PC-9 (cell line): ENCODE measurements around the gene PCDHGC4. TPM values are rescaled to one million over a fixed set of nuclear protein-coding genes. Genes with fewer than 3 reads are reported as not detected.

Experiments
- BruUV-seq: library from RNA; stranded (reverse); fragments of 400-500 nt; replicated peaks from 2 replicates; lab custom pipeline; 2021; lab: Mats Ljungman, UMichigan
- CTCF ChIA-PET: fragments of 300-600 bp; sonication (Branson Sonifier 250); formaldehyde crosslinking; loops from one replicate; lab custom pipeline; 2022; ENCODE audit warnings: antibody characterized with exemption; lab: Charles Lee
- POLR2A ChIA-PET: fragments of 300-600 bp; sonication (Branson Sonifier 250); formaldehyde crosslinking; loops from one replicate; lab custom pipeline; 2022; ENCODE audit warnings: antibody characterized with exemption; ENCODE audit not compliant: unreplicated experiment; lab: Charles Lee
- DNase-seq, 2 experiments: peaks; one replicate each; pipeline versions ENCODE4 v3.0.0 to v3.0.0-alpha.2; 2015 to 2022; ENCODE audit warnings: mixed read lengths in 1 of 2
- H2AFZ ChIP-seq: fragments of 200-600 bp; sonication (generic); 2 replicates; pipeline ENCODE4 v1.8.1; 2017; ENCODE audit warnings: antibody characterized with exemption
- H3F3A ChIP-seq: fragments of 200-600 bp; sonication (generic); 2 replicates; pipeline ENCODE4 v1.8.1; 2017; ENCODE audit warnings: antibody characterized with exemption, mild to moderate bottlenecking, low read depth; ENCODE audit not compliant: insufficient read depth
- H3K27ac ChIP-seq: fragments of 200-600 bp; sonication (generic); 2 replicates; pipeline ENCODE4 v1.6.1; 2016; ENCODE audit warnings: mixed run types
- H3K27me3 ChIP-seq: fragments of 200-600 bp; sonication (generic); 2 replicates; pipeline ENCODE4 v1.6.1; 2016; ENCODE audit warnings: low read depth, mixed run types; ENCODE audit not compliant: insufficient read depth
- H3K36me3 ChIP-seq: fragments of 200-600 bp; sonication (generic); 2 replicates; pipeline ENCODE4 v1.6.1; 2016; ENCODE audit warnings: low read depth, mixed run types
- H3K4me1 ChIP-seq: fragments of 200-600 bp; sonication (generic); replicated peaks from 2 replicates; pipeline ENCODE4 v1.6.1; 2016; ENCODE audit warnings: mixed run types; ENCODE audit not compliant: insufficient read depth
- H3K4me2 ChIP-seq: fragments of 200-600 bp; sonication (generic); 2 replicates; pipeline ENCODE4 v1.6.1; 2017; ENCODE audit warnings: mixed run types
- H3K4me3 ChIP-seq: fragments of 200-600 bp; sonication (generic); 2 replicates; pipeline ENCODE4 v1.6.1; 2016; ENCODE audit warnings: mixed run types
- H3K79me2 ChIP-seq: fragments of 200-600 bp; sonication (generic); 2 replicates; pipeline ENCODE4 v1.6.1; 2017; ENCODE audit warnings: low read depth, mixed run types
- H3K9me2 ChIP-seq: fragments of 200-600 bp; sonication (generic); 2 replicates; pipeline ENCODE4 v1.8.1; 2017; ENCODE audit warnings: mild to moderate bottlenecking; ENCODE audit not compliant: insufficient read depth
- H3K9me3 ChIP-seq: fragments of 200-600 bp; sonication (generic); 2 replicates; pipeline ENCODE4 v1.8.1; 2016; ENCODE audit warnings: low read depth; ENCODE audit not compliant: insufficient read depth
- H4K20me1 ChIP-seq: fragments of 200-600 bp; sonication (generic); 2 replicates; pipeline ENCODE4 v1.8.1; 2017; ENCODE audit not compliant: insufficient read depth
- CTCF ChIP-seq: fragments of 200-600 bp; sonication (generic); conservative IDR thresholded peaks from 2 replicates; pipeline ENCODE4 v1.6.1; 2017; ENCODE audit warnings: mixed run types, antibody characterized with exemption, mild to moderate bottlenecking, moderate library complexity
- EZH2 ChIP-seq: fragments of 200-600 bp; sonication (generic); IDR thresholded peaks from 2 replicates; pipeline ENCODE4 v1.8.0; 2017; ENCODE audit warnings: antibody characterized with exemption, low read depth
- intact Hi-C: fragments of 100-400 bp; cut with micrococcal nuclease; formaldehyde crosslinking; loops from one replicate; pipeline ENCODE4 v1.10.0; 2022; ENCODE audit not compliant: unreplicated experiment
- total RNA-seq: library from RNA; stranded (reverse); gene quantifications from 2 replicates; pipeline ENCODE4 v1.2.3, GENCODE V29; 2021

PCDHGC4 gene
- total RNA-seq, 1 experiment from 2014 or later, result not detected

- no peak overlapping the region for H3K4me2 ChIP-seq
- peaks cover 13% of the 10 kb centered on the region for H3F3A ChIP-seq
- no peaks in the 10 kb centered on the region; the same call in 1 of the 2 replicates for H3K9me2 ChIP-seq
- no peak overlapping the region for H3K4me3 ChIP-seq
- intact Hi-C loops, result no loop called here
- no peaks in the 10 kb centered on the region for H3K27me3 ChIP-seq
- H3K36me3 ChIP-seq, result 0 out of 2 replicates have a peak, but pooled peaks cover 29% of the 10 kb centered on the region
- ChIA-PET POLR2A (no interaction called here), CTCF (no interaction called here)
- no peaks in the 10 kb centered on the region for H3K9me3 ChIP-seq
- DNase-seq, result no peak
- no peaks in the 10 kb centered on the region for H4K20me1 ChIP-seq
- no TSS peak for BruUV-seq
- no peak overlapping the region for H2AFZ ChIP-seq
- no peak overlapping the region for H3K27ac ChIP-seq
- no peak for TF ChIP-seq EZH2
- TF ChIP-seq CTCF, result no peak
- H3K79me2 ChIP-seq, result no peaks in the 10 kb centered on the region
- H3K4me1 ChIP-seq, result no peaks in the 10 kb centered on the region
Observed at GRCh38 chr5:141532726-141533125, 47.9 kb downstream of the PCDHGC4 start.

GRCh38 chr5:141533897-141534296 is 49.1 kb downstream of the PCDHGC4 start:
- Histone ChIP-seq H4K20me1 (no peaks in the 10 kb centered on the region), H3K4me2 (no peak overlapping the region), H2AFZ (no peak overlapping the region), H3K27ac (no peak overlapping the region), H3K4me3 (no peak overlapping the region), H3K9me3 (no peaks in the 10 kb centered on the region), H3K79me2 (no peaks in the 10 kb centered on the region), H3K27me3 (no peaks in the 10 kb centered on the region), H3K36me3 (0 out of 2 replicates have a peak, but pooled peaks cover 18% of the 10 kb centered on the region), H3K9me2 (no peaks in the 10 kb centered on the region; the same call in 1 of the 2 replicates), H3F3A (0 out of 2 replicates have a peak, but pooled peaks cover 5% of the 10 kb centered on the region), H3K4me1 (no peaks in the 10 kb centered on the region)
- CTCF ChIA-PET, result interaction anchor here (0.6 kb wide), 1 partner anchor 311 kb away, joined by 14 read pairs; the partner anchor contains the start of gene PCDHB14
- BruUV-seq, result no TSS peak
- TF ChIP-seq CTCF, result no peak
- no peak for TF ChIP-seq EZH2
- POLR2A ChIA-PET, result interaction anchor here (0.5 kb wide), 1 partner anchor 461 kb away, joined by 3 read pairs; no protein-coding TSS in a partner anchor
- DNase-seq, result no peak
- intact Hi-C loops, result no loop called here

GRCh38 chr5:141534492-141535213 is 49.8 kb downstream of the PCDHGC4 start:
- no peaks in the 10 kb centered on the region for H3K9me3 ChIP-seq
- H3F3A ChIP-seq, result no peaks in the 10 kb centered on the region
- ChIA-PET CTCF (interaction anchor here (0.6 kb wide), 2 partner anchors 311 kb away, joined by 3 to 14 read pairs; partner anchors contain the start of gene PCDHB14), POLR2A (no interaction called here)
- no peaks in the 10 kb centered on the region for H3K4me1 ChIP-seq
- BruUV-seq, result no TSS peak
- H3K79me2 ChIP-seq, result no peaks in the 10 kb centered on the region
- no peak overlapping the region for H3K27ac ChIP-seq
- peaks cover 12% of the 10 kb centered on the region; the same call in 1 of the 2 replicates for H3K36me3 ChIP-seq
- no peaks in the 10 kb centered on the region for H4K20me1 ChIP-seq
- no peaks in the 10 kb centered on the region; the same call in 1 of the 2 replicates for H3K9me2 ChIP-seq
- H3K4me3 ChIP-seq, result no peak overlapping the region
- H3K4me2 ChIP-seq, result no peak overlapping the region
- TF ChIP-seq EZH2 (no peak), CTCF (no peak)
- no peak for DNase-seq
- no peaks in the 10 kb centered on the region for H3K27me3 ChIP-seq
- no peak overlapping the region for H2AFZ ChIP-seq
- intact Hi-C loops, result no loop called here

Other genes starting within 250 kb of the PCDHGC4 start
- not detected in 2 replicates for gene PCDHB15, start 239.6 kb upstream of the PCDHGC4 start, total RNA-seq
- gene SLC25A2, start 181.0 kb upstream of the PCDHGC4 start, total RNA-seq, result 0.33 and 0.55 TPM in 2 replicates
- 56.1 and 57.6 TPM in 2 replicates for gene TAF7, start 164.2 kb upstream of the PCDHGC4 start, total RNA-seq
- gene PCDHGA1, start 154.5 kb upstream of the PCDHGC4 start, total RNA-seq, result 0.07 TPM in 1 of 2 replicates, not detected in the other
- gene PCDHGA2, start 146.3 kb upstream of the PCDHGC4 start, total RNA-seq, result 0.11 and 0.13 TPM in 2 replicates
- not detected in 2 replicates for gene PCDHGA3, start 141.2 kb upstream of the PCDHGC4 start, total RNA-seq
- not detected in 2 replicates for gene PCDHGB1, start 134.9 kb upstream of the PCDHGC4 start, total RNA-seq
- not detected in 2 replicates for gene PCDHGA4, start 130.0 kb upstream of the PCDHGC4 start, total RNA-seq
- 0.28 and 0.33 TPM in 2 replicates for gene PCDHGB2, start 125.0 kb upstream of the PCDHGC4 start, total RNA-seq
- gene PCDHGA5, start 120.9 kb upstream of the PCDHGC4 start, total RNA-seq, result 0.13 and 0.20 TPM in 2 replicates
- not detected in 2 replicates for gene PCDHGB3, start 114.8 kb upstream of the PCDHGC4 start, total RNA-seq
- gene PCDHGA6, start 111.1 kb upstream of the PCDHGC4 start, total RNA-seq, result 0.17 TPM in 1 of 2 replicates, not detected in the other
- gene PCDHGA7, start 102.3 kb upstream of the PCDHGC4 start, total RNA-seq, result not detected in 2 replicates
- gene PCDHGB4, start 97.3 kb upstream of the PCDHGC4 start, total RNA-seq, result not detected in 2 replicates
- not detected in 2 replicates for gene PCDHGA8, start 92.4 kb upstream of the PCDHGC4 start, total RNA-seq
- gene PCDHGB5, start 87.1 kb upstream of the PCDHGC4 start, total RNA-seq, result not detected in 2 replicates
- gene PCDHGA9, start 82.3 kb upstream of the PCDHGC4 start, total RNA-seq, result not detected in 2 replicates
- not detected in 2 replicates for gene PCDHGB6, start 77.0 kb upstream of the PCDHGC4 start, total RNA-seq
- 0.13 and 0.15 TPM in 2 replicates for gene PCDHGA10, start 72.0 kb upstream of the PCDHGC4 start, total RNA-seq
- 0.13 and 0.17 TPM in 2 replicates for gene PCDHGB7, start 67.4 kb upstream of the PCDHGC4 start, total RNA-seq
- gene PCDHGA11, start 64.0 kb upstream of the PCDHGC4 start, total RNA-seq, result 0.18 and 0.22 TPM in 2 replicates
- not detected in 2 replicates for gene PCDHGA12, start 54.5 kb upstream of the PCDHGC4 start, total RNA-seq
- gene PCDHGC3, start 9.1 kb upstream of the PCDHGC4 start, total RNA-seq, result 0.50 and 0.53 TPM in 2 replicates
- not detected in 2 replicates for gene PCDHGC5, start 4.1 kb downstream of the PCDHGC4 start, total RNA-seq
- gene DIAPH1, start 134.0 kb downstream of the PCDHGC4 start, total RNA-seq, result 148 and 157 TPM in 2 replicates
- 76.0 and 87.0 TPM in 2 replicates for gene HDAC3, start 151.8 kb downstream of the PCDHGC4 start, total RNA-seq
- gene RELL2, start 152.0 kb downstream of the PCDHGC4 start, total RNA-seq, result 3.3 and 5.0 TPM in 2 replicates
- 36.4 and 36.6 TPM in 2 replicates for gene FCHSD1, start 166.4 kb downstream of the PCDHGC4 start, total RNA-seq
- gene ARAP3, start 197.2 kb downstream of the PCDHGC4 start, total RNA-seq, result 25.8 and 28.0 TPM in 2 replicates